Measurements from ENCODE around the gene TAF10. TPM values are rescaled to one million over a fixed set of nuclear protein-coding genes. Genes with fewer than 3 reads are reported as not detected.
A peak's percentile ranks its signal among the peaks of the same experiment; 100 is the strongest.

The TAF10 gene
- total RNA-seq, 4 donors from 2014 or later = 55.9 to 90.8 (median 74.5) TPM

GRCh38 chr11:6608011-6608410 is 4.0 kb downstream of the TAF10 start:
- no peak for TF ChIP-seq POLR2A (IDR thresholded peaks at IDR 0.05)
- TF ChIP-seq, protein P1, sequence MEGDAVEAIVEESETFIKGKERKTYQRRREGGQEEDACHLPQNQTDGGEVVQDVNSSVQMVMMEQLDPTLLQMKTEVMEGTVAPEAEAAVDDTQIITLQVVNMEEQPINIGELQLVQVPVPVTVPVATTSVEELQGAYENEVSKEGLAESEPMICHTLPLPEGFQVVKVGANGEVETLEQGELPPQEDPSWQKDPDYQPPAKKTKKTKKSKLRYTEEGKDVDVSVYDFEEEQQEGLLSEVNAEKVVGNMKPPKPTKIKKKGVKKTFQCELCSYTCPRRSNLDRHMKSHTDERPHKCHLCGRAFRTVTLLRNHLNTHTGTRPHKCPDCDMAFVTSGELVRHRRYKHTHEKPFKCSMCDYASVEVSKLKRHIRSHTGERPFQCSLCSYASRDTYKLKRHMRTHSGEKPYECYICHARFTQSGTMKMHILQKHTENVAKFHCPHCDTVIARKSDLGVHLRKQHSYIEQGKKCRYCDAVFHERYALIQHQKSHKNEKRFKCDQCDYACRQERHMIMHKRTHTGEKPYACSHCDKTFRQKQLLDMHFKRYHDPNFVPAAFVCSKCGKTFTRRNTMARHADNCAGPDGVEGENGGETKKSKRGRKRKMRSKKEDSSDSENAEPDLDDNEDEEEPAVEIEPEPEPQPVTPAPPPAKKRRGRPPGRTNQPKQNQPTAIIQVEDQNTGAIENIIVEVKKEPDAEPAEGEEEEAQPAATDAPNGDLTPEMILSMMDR (IDR thresholded peaks at IDR 0.05) = no peak
- H3K27ac ChIP-seq = peak overlapping the region; percentile 68 to 94 (median 90)
- H3K4me3 ChIP-seq = no peak overlapping the region
- H3K9me3 ChIP-seq = no peaks in the 10 kb centered on the region
- peak in 1 of 3 donors; percentile 44 for DNase-seq
- peaks cover 0 to 35% (median 3%) of the 10 kb centered on the region in 3 donors for H3K36me3 ChIP-seq
- peaks cover 0 to 61% (median 17%) of the 10 kb centered on the region in 4 donors for H3K4me1 ChIP-seq
- H3K27me3 ChIP-seq = no peaks in the 10 kb centered on the region

GRCh38 chr11:6607190-6607795 is 4.7 kb downstream of the TAF10 start:
- Histone ChIP-seq H3K4me3 (no peak overlapping the region), H3K27ac (peak overlapping the region; percentile 68 to 94 (median 90)), H3K36me3 (peaks cover 0 to 35% (median 3%) of the 10 kb centered on the region in 3 donors), H3K4me1 (peaks cover 0 to 62% (median 18%) of the 10 kb centered on the region in 4 donors), H3K27me3 (no peaks in the 10 kb centered on the region), H3K9me3 (no peaks in the 10 kb centered on the region)
- no peak for TF ChIP-seq POLR2A (IDR thresholded peaks at IDR 0.05)
- TF ChIP-seq, protein P1 (IDR thresholded peaks at IDR 0.05) = no peak
- no peak for DNase-seq

DNA sequence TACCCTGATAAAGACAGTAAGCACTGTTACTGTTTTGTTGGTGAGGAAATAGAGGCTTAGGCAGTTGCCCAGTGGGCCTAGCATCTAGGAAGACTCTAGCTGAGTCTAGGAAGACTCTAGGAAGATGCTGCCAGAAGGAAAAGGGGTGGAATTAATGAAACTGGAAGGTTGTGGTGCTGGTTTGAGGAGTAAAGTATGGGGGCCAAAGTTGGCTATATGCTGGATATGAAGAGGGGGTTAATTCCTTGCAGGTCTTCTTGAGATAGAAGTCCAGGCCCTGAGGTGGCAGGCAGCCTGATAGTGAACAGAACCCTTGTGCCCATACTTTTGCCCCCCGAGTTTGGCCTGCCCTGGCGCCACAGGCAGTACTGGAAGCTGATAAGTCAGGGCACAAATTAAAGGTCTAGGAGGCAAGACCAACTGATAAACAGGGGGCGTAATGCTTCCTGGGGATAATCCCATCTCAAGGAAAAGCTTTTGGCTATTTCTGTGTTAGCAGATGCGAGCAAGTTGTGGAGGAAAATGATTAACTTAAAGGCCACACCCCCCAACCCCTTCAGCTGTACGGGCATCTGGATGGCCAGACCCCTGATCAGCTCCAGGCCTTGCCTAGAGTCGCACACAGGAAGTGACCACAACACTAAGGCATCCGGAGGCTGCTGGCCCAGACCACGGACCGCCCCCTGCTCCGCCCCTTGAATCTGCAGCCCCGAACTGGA is 5.4 kb downstream of the TAF10 start:
- peaks cover 0 to 69% (median 20%) of the 10 kb centered on the region in 4 donors for H3K4me1 ChIP-seq
- DNase-seq = peak; percentile 83 to 94 (median 84)
- peak overlapping the region; percentile 68 to 94 (median 90) for H3K27ac ChIP-seq
- TF ChIP-seq, protein P1 (IDR thresholded peaks at IDR 0.05) = no peak
- no peak for TF ChIP-seq POLR2A (IDR thresholded peaks at IDR 0.05)
- H3K27me3 ChIP-seq = no peaks in the 10 kb centered on the region
- H3K4me3 ChIP-seq = peak overlapping the region in 2 of 4 donors; percentile 30
- H3K9me3 ChIP-seq = no peaks in the 10 kb centered on the region
- peaks cover 0 to 35% (median 3%) of the 10 kb centered on the region in 3 donors for H3K36me3 ChIP-seq

DNA sequence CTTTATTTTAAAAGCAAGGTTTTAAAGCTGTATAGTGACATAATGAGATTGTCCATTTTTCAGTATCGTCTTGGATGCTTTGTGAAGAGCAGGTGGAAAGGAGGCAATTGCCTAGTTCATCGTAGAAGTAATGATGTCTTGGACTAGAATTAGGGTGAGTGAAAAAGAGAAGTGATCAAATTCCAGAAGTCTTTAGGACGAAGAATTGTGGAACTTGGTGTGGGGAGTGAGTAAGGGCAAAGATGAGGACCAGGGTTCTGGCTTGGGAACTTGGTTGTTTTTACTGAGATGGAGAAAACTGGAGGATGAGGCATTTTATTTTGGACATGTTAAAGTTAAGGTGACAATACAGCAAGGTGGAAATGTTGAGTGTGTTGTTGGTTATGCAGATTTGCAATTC is 7.2 kb downstream of the TAF10 start:
- Histone ChIP-seq H3K27me3 (no peaks in the 10 kb centered on the region), H3K9me3 (no peaks in the 10 kb centered on the region), H3K4me3 (peak overlapping the region; percentile 77 to 87 (median 84)), H3K4me1 (peaks cover 0 to 63% (median 20%) of the 10 kb centered on the region in 4 donors), H3K27ac (peak overlapping the region; percentile 91 to 94 (median 92)), H3K36me3 (peaks cover 0 to 40% (median 2%) of the 10 kb centered on the region in 3 donors)
- TF ChIP-seq, protein P1 (IDR thresholded peaks at IDR 0.05) = no peak
- no peak for TF ChIP-seq POLR2A (IDR thresholded peaks at IDR 0.05)
- no peak for DNase-seq

- H3K36me3 ChIP-seq = peaks cover 0 to 40% (median 0%) of the 10 kb centered on the region in 3 donors
- peak overlapping the region; percentile 91 to 94 (median 92) for H3K27ac ChIP-seq
- no peaks in the 10 kb centered on the region for H3K9me3 ChIP-seq
- peak; percentile 62 to 76 (median 66) for DNase-seq
- no peaks in the 10 kb centered on the region for H3K27me3 ChIP-seq
- H3K4me1 ChIP-seq = peaks cover 0 to 61% (median 20%) of the 10 kb centered on the region in 4 donors
- H3K4me3 ChIP-seq = peak overlapping the region; percentile 77 to 87 (median 84)
- TF ChIP-seq, protein P1 (IDR thresholded peaks at IDR 0.05) = peak in 2 of 6 experiments; percentile 8 to 10
- no peak for TF ChIP-seq POLR2A (IDR thresholded peaks at IDR 0.05)
Observed at GRCh38 chr11:6604081-6604626, 7.9 kb downstream of the TAF10 start.
